ENCODE results near the gene SLC9A1. TPM values are rescaled to one million over a fixed set of nuclear protein-coding genes. Genes with fewer than 3 reads are reported as not detected.

Gene SLC9A1
- total RNA-seq, 1 donor from 2014 or later, result 54.6 TPM

GRCh38 chr1:27101054-27101491 is 53.9 kb downstream of the SLC9A1 start:
- peaks cover 2% of the 10 kb centered on the region for H3K36me3 Mint-ChIP-seq (ENCODE audit: low read depth)
- no peak overlapping the region for H3K4me3 Mint-ChIP-seq (ENCODE audit: unreplicated experiment)
- TF ChIP-seq CTCF (IDR thresholded peaks at IDR 0.05), result no peak
- peak overlapping the region; percentile 59 for H3K27ac Mint-ChIP-seq (ENCODE audit: unreplicated experiment)
- no peaks in the 10 kb centered on the region for H3K27me3 Mint-ChIP-seq (ENCODE audit: low read depth)
- DNase-seq (ENCODE audit: low spot score), result no peak
- no peaks in the 10 kb centered on the region for H3K9me3 Mint-ChIP-seq (ENCODE audit: low read depth)
- peaks cover 32% of the 10 kb centered on the region for H3K4me1 Mint-ChIP-seq (ENCODE audit: low read depth)

GRCh38 chr1:27100335-27101053 is 54.4 kb downstream of the SLC9A1 start:
- Mint-ChIP-seq H3K27me3 (ENCODE audit: low read depth) (no peaks in the 10 kb centered on the region), H3K36me3 (ENCODE audit: low read depth) (no peaks in the 10 kb centered on the region), H3K4me1 (ENCODE audit: low read depth) (peaks cover 28% of the 10 kb centered on the region), H3K4me3 (ENCODE audit: unreplicated experiment) (no peak overlapping the region), H3K9me3 (ENCODE audit: low read depth) (no peaks in the 10 kb centered on the region), H3K27ac (ENCODE audit: unreplicated experiment) (peak overlapping the region; percentile 93)
- no peak for TF ChIP-seq CTCF (IDR thresholded peaks at IDR 0.05)
- DNase-seq (ENCODE audit: low spot score), result no peak

- Mint-ChIP-seq H3K27ac (ENCODE audit: unreplicated experiment) (peak overlapping the region; percentile 93), H3K4me1 (ENCODE audit: low read depth) (peaks cover 28% of the 10 kb centered on the region), H3K9me3 (ENCODE audit: low read depth) (no peaks in the 10 kb centered on the region), H3K27me3 (ENCODE audit: low read depth) (no peaks in the 10 kb centered on the region), H3K4me3 (ENCODE audit: unreplicated experiment) (peak overlapping the region; percentile 10), H3K36me3 (ENCODE audit: low read depth) (no peaks in the 10 kb centered on the region)
- DNase-seq (ENCODE audit: low spot score), result no peak
- peak; percentile 40 for TF ChIP-seq CTCF (IDR thresholded peaks at IDR 0.05)
Measured at GRCh38 chr1:27099587-27100334, 55.2 kb downstream of the SLC9A1 start.

GRCh38 chr1:27099135-27099586 is 55.8 kb downstream of the SLC9A1 start:
- no peaks in the 10 kb centered on the region for H3K9me3 Mint-ChIP-seq (ENCODE audit: low read depth)
- H3K4me1 Mint-ChIP-seq (ENCODE audit: low read depth), result peaks cover 28% of the 10 kb centered on the region
- DNase-seq (ENCODE audit: low spot score), result no peak
- H3K27me3 Mint-ChIP-seq (ENCODE audit: low read depth), result no peaks in the 10 kb centered on the region
- no peaks in the 10 kb centered on the region for H3K36me3 Mint-ChIP-seq (ENCODE audit: low read depth)
- peak overlapping the region; percentile 93 for H3K27ac Mint-ChIP-seq (ENCODE audit: unreplicated experiment)
- peak overlapping the region; percentile 10 for H3K4me3 Mint-ChIP-seq (ENCODE audit: unreplicated experiment)
- peak; percentile 62 for TF ChIP-seq CTCF (IDR thresholded peaks at IDR 0.05)

- no peak for TF ChIP-seq CTCF (IDR thresholded peaks at IDR 0.05)
- no peaks in the 10 kb centered on the region for H3K36me3 Mint-ChIP-seq (ENCODE audit: low read depth)
- DNase-seq (ENCODE audit: low spot score), result no peak
- no peaks in the 10 kb centered on the region for H3K27me3 Mint-ChIP-seq (ENCODE audit: low read depth)
- peak overlapping the region; percentile 93 for H3K27ac Mint-ChIP-seq (ENCODE audit: unreplicated experiment)
- no peaks in the 10 kb centered on the region for H3K9me3 Mint-ChIP-seq (ENCODE audit: low read depth)
- peaks cover 28% of the 10 kb centered on the region for H3K4me1 Mint-ChIP-seq (ENCODE audit: low read depth)
- peak overlapping the region; percentile 13 for H3K4me3 Mint-ChIP-seq (ENCODE audit: unreplicated experiment)
Measured at GRCh38 chr1:27098431-27099134, 56.3 kb downstream of the SLC9A1 start.
